Hindlimb muscle (tissue), 1 donor: ENCODE data around the gene RIN3. TPM values are rescaled to one million over a fixed set of nuclear protein-coding genes. Genes with fewer than 3 reads are reported as not detected.
A peak's percentile ranks its signal among the peaks of the same experiment; 100 is the strongest.
"Not testable (repeated sequence)": the region's sequence is repeated elsewhere in the genome, so short reads cannot be mapped to it uniquely, and the experiment has no call there.

Experiments
- DNase-seq: peaks from one replicate; pipeline ENCODE4 v3.0.0-alpha.2; 2013
- polyA plus RNA-seq: library from polyadenylated mRNA; unstranded; fragments of 120-200 nt; gene quantifications from one replicate; pipeline ENCODE4 v1.2.1, GENCODE V29; 2013; ENCODE audit not compliant: insufficient read length

RIN3 gene
- polyA plus RNA-seq, 1 donor = 16.7 TPM

DNA sequence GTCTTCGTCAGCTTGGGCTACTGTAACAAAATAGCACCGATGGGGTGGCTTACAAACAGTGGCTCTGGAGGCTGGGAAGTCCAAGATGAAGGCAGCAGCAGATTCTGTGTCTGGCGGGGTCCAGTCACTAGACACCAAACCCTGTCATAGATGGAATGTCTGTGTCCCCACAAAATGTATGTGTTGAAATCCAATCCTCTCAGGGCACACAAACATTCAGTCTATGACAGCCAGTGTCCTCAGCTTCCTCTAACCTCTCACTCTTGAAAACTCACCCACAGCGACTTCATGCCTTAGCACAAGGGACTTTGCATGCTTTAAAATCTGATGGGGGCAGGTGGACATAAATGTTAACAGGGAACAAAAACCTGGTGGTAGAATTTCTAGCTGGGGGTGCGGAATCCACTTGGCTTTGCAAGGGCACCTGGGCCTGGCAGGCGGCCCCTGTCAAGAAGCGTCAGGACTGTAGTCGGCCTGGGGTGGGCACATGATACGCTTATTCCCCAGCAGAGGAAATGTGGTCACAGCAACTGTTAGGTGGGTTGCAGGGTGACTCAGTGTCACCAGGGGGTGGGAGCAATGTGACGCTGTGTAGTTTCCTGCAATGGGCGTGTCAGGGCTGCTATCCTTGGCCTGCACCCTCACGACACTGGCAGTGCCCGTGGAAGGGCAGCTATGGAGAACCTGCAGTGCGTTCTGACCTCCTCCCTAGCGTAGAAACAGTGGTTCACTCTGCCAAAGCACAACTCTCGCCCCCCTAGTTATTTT, 17.7 kb downstream of the RIN3 start:
- no peak for DNase-seq

DNA sequence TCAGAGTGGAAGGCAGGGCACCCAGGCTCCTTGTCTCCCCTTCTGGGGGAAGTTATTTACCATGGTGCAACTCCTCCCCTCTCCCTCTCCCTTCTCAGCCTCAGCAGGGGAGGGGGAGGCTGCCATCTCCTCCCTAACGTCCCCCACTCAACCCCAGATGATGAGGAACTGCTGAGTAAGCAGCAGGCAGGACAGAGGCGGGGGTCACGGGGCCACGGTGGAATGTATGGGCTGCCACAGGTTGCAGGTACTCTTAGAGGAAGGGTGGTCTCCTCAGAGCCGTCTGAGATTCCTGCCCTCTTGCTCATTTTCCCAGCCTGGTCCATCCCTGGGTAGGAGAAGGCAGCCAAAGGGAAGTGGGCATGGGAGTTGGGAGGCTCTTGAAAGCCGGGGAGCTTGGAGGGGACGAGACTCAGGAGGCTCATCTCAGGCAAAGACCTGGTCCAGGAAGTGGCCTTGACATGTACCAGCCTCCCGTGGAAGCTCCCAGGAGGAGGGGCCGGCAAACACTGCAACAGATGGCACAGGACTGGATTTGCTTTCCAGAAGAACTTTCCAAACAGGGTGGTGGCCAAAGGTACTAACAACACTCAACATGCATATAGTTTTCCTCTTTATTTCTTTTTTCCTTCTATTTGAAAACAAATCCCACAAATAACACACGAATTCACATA, 19.0 kb downstream of the RIN3 start:
- no peak for DNase-seq

DNA sequence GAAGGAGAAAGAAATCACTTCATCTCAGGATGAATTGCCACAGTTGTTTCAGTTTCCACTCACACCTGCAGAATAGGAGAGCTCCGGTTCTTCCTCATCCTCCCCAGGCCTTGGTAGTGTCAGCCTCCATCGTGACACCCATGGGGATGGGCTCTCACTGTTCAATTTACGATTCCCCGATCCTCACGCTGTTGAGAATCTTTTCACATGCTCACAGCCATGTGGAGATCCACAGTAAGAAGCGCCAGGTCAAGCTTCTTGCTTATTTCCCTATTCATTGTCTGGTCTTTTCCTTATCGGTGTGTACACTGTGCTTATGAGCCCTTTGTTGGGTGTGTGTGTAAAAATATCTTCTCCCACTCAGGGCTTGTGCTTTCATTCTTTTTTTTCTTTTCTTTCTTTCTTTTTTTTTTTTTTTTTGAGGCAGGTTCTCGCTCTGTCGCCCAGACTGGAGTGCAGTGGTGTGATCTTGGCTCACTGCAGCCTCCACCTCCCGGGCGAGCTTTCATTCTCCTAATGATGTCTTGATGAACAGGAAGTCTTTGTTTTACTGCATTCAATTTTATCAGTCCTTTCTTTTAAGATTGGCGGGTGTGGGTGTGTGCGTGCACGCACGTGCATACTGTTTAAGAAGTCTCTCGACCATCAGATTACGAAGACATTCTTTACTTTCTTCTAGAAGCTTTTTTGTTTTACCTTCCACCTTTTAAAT, 21.5 kb downstream of the RIN3 start:
- DNase-seq = no peak

GRCh38 chr14:92536231-92536630, 22.6 kb downstream of the RIN3 start:
- DNase-seq = not testable (repeated sequence)

- DNase-seq = no peak
Measured at GRCh38 chr14:92538412-92538985, 24.9 kb downstream of the RIN3 start.

DNA sequence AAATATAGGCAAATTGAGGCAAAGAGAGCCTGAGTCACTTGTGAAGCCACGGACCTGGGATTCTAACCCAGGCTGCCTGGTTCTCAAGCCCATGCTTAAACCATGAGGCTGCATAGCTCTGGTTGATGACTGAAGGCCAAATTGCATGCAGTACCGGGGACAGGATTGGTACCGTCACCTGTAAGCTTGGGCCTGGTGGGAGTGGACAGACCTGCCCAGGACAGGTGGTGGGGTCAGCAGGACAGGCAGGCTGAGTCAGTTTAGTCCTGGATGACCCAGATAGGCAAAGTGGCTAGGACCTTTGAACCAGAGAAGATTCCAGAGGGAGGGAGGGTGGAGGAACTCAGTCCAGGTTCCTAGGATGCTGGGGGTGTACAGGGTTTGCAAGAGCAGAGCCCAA, 25.8 kb downstream of the RIN3 start:
- DNase-seq = no peak

DNA sequence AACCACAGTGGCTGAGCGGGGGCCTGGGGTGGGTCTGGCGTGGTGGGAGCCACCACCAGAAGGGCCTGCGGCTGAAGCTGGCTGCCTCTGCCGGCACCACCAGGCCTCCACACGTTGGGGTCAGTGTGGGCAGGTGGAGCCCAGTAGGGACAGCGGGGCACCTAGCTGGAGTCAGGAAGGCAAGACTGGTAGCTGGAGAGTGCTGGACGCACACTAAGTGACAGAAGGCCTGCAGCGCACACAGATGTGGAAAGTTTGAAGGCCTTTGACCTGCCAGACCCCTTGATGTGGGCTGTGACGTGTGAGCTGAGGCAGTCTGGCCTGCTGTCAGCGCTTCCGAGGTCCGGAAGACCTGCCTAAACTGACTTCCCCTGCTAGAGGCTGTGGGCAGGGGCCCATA, 26.3 kb downstream of the RIN3 start:
- no peak for DNase-seq

DNA sequence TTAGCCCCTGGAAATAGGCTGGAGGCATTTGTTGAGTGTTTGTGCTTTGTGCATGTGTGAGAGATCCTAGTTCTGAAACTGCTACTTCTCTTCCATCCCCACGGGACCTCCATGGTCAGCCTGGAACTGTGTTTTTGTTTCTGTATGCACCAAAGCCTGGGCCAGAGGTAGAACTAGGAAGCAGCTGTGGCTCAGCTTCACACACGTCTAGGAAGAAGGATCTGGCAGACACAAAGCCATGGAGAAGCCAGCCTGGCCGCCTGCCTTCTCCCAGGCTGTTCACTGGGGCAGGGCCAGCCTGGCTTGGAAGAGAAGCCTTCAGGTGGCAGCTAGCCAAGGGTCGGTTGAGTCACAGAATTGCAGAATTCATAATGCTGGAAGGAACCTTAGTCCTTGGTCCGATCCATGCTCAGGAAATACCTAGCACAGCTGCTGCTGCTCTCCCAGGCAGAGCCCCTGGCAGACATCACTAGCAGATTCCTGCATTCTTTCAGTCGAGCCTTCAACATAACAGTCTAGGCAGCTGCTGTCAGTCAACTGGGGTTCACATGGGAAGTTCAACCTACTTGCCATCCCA, 27.0 kb downstream of the RIN3 start:
- peak; percentile 91 for DNase-seq

GRCh38 chr14:92542766-92543554, 29.4 kb downstream of the RIN3 start:
- no peak for DNase-seq

DNA sequence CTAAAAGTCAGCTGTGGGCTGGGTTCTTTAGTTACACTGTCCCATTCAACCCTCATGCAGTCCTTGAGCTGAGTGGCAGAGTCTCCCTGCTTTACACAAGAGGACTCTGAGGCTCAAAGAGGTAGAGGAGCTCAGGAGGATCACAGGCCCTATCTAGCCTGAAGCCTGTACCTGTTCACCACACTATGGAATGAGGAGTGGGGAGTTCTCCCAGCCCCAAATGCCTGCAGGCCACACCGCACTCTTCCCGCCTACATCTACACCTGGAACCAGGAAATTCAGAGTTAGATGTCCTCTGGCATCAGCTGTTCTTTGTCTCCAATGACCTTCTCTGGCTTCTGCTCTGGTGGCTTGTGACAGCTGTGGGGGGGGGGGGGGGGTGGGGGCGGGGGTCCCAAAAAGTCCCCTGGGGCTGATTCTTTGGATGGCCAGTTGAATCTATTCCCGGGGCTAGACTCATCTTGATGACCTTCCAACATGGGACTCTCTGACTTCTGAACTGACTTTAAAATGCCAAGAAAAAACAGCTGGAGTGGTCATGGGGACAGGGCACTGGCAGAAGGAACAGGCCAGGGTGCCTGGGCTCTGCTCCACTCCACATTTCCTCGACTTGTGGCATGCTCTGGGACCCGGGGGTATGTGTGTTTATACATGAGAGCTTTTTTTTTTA, 30.6 kb downstream of the RIN3 start:
- DNase-seq = no peak

DNA sequence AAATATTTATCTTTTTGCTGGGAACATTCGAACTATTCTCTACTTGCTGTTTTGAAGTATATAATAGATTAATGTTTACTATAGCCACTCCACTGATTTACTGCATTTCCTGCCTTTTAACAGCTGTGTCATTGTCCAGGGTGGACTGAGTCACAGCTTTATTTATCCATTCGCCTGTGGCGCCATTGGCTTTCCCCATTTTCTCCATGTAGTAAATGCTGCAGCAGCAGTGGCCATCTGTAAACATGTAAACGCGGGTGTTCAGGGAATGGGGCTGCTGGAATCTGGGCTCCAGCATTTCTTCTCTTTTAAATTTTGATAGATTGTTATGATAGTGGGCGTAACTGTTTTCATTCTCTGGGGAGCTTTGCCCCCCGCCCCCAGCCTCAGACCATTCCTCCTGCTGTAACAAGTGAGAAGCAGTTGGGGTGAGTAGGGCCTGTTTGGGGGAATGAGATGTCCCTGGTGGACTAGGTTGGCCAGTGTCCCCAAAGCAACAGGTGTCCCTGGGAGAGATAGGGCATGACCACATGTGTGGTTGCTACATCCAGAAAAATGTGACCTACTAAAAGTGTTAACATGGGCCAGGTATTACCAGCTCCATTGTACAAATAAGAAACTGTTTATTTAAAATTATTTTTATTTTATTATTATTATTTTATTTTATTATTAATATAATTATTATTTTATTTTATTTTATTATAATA, 32.9 kb downstream of the RIN3 start:
- no peak for DNase-seq

- DNase-seq = no peak
Measured at GRCh38 chr14:92549105-92549858, 35.7 kb downstream of the RIN3 start.

- DNase-seq = peak; percentile 58
Measured at GRCh38 chr14:92549859-92550230, 36.3 kb downstream of the RIN3 start.

- DNase-seq = no peak
Measured at GRCh38 chr14:92551044-92551841, 37.7 kb downstream of the RIN3 start.

- no peak for DNase-seq
Measured at GRCh38 chr14:92552066-92552465, 38.5 kb downstream of the RIN3 start.

- DNase-seq = peak; percentile 57
Measured at GRCh38 chr14:92553438-92553837, 39.9 kb downstream of the RIN3 start.

DNA sequence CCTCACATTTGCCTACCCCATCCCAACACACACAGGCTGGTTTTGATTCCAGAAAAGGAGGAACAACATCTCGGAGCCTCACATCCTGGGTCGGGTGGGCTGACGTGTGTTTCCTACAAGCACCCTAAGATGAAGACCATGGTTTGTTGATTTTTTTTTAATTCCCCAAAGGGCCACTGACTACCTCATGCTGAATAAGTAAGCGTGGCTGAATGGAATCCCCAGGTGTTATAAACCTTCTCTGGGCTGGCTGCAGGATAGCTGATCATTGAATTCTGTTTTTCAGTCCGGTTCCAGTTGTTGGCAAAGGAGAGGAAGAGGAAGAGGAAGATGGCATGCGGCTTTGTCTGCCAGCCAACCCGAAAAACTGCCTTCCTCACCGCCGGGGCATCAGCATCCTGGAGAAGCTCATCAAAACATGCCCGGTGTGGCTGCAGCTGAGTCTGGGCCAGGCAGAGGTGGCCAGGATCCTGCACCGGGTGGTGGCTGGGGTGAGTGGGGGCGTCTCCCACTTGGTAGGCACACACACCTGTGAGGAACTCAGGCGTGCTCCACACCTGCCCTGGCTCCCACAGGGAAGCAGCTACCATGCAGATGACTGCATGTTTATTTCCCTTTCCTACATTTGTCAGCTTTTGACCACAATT, 42.0 kb downstream of the RIN3 start:
- no peak for DNase-seq

DNA sequence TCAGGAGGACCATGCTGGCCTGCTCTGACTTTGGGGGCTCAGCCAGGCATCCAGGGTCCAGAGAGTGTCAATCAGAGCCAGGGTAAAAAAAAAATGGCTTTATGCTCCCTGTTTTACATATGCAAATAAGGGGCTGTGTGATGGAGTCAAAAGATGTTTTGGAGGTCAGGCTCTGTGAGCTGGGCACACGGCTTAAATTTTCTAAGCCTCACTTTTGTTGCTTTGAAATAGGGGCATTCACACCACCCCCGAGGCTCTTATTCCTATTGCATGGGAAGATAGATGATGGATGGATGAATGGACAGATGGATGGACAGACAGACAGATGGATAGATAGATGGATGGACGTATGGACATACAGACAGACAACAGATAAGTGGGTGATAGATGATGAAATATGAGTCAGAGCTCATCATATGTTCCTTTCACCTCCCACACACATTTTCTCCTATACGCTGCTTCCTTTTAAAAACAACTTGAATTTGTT, 42.7 kb downstream of the RIN3 start:
- DNase-seq = no peak
